HUDEP-2 (cell line): ENCODE measurements around the gene MXD3.
"Not testable (repeated sequence)": the region's sequence is repeated elsewhere in the genome, so short reads cannot be mapped to it uniquely, and the experiment has no call there.

ENCODE experiments used
- DNase-seq, 76 experiments: peaks; one replicate each; lab custom pipeline; 2025; ENCODE audit not compliant: unreplicated experiment in 76 of 76; lab: John Stamatoyannopoulos, UW

The MXD3 gene

GRCh38 chr5:177288191-177288590 is 23.5 kb downstream of the MXD3 start:
- DNase-seq = no peak

GRCh38 chr5:177276886-177277285 is 34.8 kb downstream of the MXD3 start:
- no peak for DNase-seq

GRCh38 chr5:177275883-177276282 is 35.8 kb downstream of the MXD3 start:
- DNase-seq = no peak

DNA sequence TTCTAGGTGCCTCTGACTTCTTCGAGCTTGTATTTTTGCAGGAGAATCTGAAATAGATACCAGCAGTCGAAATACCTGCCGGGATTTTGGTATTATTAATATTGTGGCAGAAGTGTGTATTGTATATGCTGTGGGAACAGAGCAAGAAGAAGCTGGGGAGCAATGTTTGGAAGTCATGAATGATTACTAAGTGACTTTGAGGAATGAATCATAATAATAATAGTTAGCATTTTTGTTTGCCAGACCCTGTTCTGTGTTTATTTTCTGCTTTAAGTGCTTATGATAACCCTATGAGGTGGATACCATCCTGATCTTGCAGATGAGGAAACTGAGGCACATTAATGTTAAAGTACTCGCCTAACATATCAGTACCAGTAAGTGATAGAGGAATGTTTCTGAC is 40.6 kb downstream of the MXD3 start:
- DNase-seq = no peak

DNA sequence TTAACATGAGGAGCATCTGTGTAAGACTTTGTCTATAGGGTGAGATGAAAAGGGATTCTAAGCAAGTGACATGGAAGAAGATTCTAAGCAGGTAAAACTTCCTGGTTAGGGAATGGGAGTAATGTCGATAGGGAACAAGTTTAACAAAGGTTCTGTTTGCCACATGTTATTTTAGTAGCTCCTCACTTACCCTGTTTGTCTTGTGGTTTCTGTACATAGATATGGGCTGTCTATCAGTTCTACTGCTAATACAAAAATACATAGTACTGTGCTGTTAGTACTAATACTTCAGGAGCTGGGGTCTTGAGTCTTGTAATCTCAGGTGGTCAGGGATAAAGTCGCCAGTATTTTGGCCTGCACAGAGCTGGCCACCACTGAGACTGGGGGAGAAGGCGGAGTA is 41.0 kb downstream of the MXD3 start:
- no peak for DNase-seq

GRCh38 chr5:177269976-177270375 is 41.7 kb downstream of the MXD3 start:
- no peak for DNase-seq

GRCh38 chr5:177269232-177269895 is 42.3 kb downstream of the MXD3 start:
- DNase-seq = no peak

- no peak for DNase-seq
Observed at GRCh38 chr5:177265395-177265794, 46.3 kb downstream of the MXD3 start.

DNA sequence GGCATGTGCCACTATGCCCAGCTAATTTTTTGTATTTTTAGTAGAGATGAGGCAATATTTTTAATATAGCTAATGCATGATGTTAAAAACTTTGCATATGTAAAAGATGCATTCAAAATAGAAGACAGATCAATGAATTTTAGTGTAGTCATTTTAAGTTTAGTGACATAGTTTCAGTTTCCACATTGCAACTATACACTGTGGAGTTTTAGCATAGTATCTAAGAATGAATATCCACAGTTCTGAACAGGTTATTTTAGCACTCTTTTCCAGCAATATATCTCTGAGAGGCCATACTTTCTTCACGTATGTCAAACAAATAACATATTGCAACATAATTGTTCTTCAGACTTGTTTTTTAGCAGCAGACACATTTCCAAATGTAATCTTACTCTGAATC is 47.5 kb downstream of the MXD3 start:
- DNase-seq = no peak

- no peak for DNase-seq
Observed at GRCh38 chr5:177261510-177261909, 50.2 kb downstream of the MXD3 start.

GRCh38 chr5:177260961-177261360 is 50.7 kb downstream of the MXD3 start:
- DNase-seq = no peak

DNA sequence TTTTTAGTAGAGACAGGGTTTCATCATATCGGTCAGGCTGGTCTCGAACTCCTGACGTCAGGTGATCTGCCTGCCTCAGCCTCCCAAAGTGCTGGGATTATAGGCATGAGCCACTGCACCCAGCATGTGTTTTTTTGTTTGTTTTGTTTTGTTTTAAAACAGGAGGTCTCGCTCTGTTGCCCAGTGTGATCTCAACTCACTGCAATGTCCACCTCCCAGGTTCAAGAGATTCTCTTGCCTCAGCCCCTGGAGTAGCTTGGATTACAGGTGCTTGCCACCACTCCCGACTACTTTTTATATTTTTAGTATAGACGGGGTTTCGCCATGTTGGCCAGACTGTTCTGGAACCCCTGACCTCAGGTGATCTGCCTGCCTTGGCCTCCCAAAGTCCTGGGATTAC is 53.0 kb downstream of the MXD3 start:
- not testable (repeated sequence) for DNase-seq
